Activated CD8-positive, alpha-beta memory T cell treated with anti-CD3 and anti-CD28 coated beads, Interleukin-2, amount 50 U/mL, for 1 hour (primary cell): ENCODE results near the gene ADCK1.
"Not testable (repeated sequence)": the region's sequence is repeated elsewhere in the genome, so short reads cannot be mapped to it uniquely, and the experiment has no call there.

Source experiments
- DNase-seq: peaks from one replicate; pipeline ENCODE4 v3.0.0-alpha.2; 2020; ENCODE audit errors: extremely low read depth

ADCK1 gene

DNA sequence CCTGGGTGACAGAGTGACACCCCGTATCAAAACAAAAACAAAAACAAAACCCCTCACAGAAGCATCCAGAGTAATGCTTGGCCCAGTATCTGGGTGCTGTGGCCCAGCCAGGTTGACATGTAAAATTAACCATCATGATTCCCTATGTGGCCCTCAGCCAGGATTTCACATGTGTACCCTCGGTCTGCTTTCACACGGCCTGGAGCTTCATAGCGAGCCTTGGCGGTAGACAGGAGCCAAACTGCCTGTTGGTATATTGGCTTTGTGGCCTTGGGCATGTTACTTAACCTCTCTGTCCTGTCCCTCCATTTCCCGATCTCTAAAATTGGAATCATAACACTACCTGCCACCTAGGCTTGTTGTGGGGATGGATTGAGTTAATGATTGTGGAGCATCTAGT, 65.5 kb downstream of the ADCK1 start:
- DNase-seq = no peak

DNA sequence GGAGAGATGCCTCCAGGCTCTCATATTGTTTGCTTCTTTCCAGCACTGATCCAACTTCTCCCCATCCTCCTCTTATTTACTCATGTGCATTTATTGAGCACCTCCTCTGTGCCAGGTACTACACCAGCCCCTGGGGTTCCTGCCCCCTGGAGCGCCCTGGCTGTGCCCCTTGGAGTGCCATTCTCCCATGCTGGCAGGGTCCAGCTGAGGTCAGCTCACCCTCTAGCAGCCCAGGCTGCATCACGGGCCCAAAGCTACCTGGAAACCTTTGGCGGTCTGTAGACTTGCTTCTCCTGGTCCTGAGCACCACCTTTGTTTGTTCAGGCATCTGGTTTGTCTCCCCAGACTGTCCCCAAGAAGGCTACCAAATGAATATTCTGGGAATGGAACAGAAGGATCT, 67.0 kb downstream of the ADCK1 start:
- DNase-seq = no peak

DNA sequence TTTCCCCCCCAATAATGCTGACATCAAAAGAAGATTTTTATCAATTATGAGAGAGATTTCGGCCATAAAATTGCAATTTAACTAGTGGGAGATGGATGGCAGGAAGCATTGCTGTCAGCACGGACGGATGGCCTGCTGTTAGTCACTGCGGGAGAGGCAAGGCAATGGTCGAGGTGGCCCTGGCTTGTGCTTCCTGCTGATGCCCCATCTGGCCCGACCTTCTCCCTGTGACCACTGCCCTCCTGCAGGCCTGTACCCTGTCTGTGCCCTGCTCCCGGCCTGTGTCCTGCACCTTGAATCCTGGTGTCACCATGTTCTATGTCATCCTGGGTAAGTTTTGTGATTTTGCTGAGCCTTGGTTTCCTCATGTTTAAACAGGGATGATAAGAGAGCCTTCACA, 67.6 kb downstream of the ADCK1 start:
- DNase-seq = no peak

DNA sequence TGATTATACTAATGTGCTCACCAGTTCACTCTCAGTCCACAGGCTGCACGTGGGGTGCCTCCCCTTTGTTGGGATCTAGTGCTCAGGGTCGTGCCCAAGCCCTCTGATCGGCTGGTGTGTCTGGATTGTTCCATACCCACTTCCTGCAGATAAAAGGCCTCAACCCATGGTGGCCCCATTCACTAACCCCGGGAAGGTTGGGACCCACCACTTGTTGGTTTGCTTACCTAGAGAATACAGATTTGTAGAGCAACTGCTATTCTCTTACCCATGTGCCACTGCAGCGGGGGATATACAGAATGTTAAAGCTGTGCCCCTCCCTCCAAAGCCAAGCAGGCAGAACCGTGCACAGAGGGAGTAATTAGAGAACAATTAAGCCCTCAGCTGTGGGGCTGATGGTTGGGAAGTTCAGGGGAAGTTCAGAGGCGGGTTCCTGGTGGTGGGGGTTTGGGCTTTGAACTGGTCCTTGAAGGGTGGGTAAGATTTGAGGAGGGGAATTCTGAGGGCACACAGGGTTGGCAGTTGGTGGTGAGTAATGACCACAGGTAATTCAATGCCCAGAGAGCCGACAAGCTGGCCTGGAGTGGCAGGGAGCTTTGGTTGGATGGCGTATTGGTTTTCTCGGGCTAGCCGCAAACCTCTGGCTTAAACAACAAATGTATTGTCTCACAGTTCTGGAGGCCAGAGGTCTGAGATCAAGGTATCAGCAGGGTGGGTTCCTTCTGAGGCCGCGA, 68.8 kb downstream of the ADCK1 start:
- DNase-seq = no peak

DNA sequence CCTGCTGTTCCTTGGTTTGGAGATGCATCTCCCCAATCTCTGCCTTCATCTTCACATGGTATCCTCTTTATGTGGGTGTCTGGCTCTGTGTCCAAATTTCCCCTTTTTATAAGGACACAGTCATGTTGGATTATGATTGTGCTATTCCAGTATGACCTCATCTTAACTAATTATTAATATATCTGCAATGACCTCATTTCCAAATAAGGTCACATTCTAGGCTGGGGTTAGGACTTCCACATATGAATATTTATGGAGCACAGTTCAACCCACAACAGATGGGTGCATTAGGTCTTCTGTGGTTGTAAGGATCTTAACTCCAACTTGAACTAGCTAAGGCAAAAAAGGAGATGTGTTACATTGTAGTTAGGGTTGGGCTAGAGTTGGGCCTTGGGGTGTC, 69.4 kb downstream of the ADCK1 start:
- no peak for DNase-seq

DNA sequence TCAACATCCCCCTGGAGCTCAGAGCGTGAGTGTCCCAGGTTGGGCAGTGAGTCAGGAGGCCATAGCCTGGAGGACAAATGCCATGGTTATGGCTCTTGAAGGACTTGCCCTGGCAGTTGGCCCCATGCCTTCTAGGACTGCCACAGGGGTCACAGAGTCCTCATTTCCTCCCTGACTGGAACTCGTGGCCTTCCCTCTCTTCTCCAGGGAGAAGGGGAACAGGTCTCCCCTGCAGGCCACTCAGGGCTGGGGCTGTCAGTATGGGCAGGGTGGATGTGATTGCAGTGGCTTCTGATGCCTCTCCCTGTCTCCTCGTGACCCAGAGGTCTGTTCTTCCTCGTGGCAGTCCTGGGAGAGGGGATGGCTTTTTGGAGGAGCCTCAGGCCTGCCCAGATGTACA, 70.7 kb downstream of the ADCK1 start:
- no peak for DNase-seq

DNA sequence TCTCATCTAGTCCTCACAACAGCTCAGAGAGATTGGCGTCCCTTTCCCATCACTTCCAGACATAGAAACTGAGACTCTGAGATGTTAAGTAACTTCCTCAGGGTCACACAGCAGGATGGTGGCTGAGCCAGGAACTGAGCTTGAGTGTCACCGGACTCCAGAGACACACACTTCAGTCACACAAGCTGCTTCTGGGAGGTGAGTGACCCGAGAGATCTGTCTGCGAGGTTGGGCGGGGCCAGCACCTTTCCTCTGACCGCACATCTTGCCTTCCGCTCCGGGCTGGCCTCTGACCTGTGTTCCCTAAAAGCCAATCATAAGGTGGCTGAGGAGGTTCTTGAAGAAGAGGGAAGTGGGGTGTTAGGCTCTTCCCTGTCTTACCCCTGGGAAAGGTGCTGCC, 72.2 kb downstream of the ADCK1 start:
- DNase-seq = no peak

DNA sequence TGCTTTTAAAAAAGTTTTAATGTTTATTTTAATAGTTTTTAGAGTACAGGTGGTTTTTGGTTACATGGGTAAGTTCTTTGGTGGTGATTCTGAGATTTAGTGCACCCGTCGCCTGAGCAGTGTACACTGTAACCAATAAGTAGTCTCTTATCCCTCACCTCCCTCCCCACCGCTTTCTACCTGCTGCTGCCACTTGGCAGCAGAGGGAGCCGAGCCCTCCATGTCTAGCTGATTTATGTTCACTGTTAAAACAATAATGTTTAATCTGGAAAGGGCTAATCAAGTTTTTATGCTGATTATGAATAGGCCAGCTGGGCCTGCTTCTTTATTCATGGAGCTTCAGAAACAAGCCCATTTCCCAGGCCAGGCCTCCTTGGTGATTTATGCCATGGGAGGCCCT, 73.1 kb downstream of the ADCK1 start:
- DNase-seq = no peak

DNA sequence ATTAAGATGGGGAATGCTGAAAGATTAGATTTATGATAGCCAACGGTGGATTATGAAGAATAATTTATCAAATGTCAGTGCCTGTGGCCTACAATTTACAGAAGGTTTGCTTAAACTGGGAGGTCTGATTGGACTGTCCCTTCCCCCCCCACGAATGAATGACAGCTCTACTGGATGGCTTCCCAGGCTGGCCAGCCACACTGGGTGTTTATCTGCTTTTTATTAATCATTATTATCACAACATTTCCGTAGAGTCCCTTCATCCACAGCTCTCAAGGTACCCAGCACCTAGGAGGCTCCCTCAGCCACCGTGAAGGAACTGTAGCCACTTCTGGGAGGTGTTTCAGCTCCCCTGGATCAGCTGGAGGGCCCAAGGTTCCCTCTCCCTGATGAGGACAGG, 78.9 kb downstream of the ADCK1 start:
- DNase-seq = no peak

DNA sequence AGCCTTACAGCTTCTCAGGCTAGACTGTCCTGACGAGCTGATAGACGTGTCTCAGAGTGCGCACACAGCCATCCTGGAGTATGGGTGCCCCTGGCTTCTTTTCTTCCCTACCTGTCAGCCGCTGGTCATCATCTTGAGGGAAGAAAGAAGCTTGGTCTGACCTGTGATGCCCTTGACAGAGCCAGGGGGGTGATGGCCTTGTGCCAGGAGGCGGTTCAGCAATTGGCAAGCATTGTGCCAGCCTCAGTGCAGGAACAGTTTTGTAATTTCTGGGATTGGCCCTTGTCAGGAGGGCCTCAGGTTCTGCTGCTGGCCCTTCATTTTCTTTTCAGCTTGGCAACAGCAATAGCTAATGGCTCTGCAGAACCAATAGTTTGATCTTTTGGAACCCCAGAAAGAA, 80.1 kb downstream of the ADCK1 start:
- DNase-seq = no peak

DNA sequence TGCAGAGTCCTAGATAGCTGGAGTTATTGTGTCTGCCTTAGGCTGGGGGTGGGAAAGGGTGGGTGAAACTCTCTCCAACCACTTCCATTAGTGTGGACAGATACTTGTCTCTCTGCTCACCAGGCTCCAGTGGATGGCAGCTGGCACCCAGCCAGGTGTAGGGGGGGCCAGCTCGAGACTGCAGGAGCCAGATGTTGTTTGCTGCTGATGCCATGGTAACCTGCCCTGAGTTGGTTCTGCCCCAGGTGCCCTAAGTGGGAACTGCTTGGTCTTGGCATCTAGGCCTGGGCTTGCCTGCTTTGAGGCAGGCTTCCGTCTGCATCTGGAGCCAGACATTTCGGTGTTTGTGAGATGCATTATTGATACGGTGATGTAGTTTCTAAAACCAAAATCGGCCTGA, 82.2 kb downstream of the ADCK1 start:
- no peak for DNase-seq

DNA sequence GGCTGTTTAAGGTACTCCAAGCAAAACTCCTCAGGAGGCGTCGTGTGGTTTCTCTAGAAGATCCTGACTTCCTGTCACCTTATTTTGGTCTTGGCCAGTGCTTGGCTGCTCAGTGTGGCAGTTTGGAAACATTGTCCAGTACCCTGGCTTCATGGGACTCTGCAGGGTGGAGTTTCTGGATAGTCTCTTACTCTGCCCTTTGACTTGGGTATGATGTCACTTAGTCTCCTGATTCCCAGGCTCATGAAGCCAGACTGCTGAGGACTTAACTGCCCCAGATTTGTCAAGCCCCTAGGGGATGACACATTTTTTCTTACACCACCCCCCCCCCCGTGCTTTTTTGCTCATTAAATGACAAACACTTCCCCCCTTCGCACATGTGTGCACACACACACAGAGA, 82.7 kb downstream of the ADCK1 start:
- DNase-seq = no peak

DNA sequence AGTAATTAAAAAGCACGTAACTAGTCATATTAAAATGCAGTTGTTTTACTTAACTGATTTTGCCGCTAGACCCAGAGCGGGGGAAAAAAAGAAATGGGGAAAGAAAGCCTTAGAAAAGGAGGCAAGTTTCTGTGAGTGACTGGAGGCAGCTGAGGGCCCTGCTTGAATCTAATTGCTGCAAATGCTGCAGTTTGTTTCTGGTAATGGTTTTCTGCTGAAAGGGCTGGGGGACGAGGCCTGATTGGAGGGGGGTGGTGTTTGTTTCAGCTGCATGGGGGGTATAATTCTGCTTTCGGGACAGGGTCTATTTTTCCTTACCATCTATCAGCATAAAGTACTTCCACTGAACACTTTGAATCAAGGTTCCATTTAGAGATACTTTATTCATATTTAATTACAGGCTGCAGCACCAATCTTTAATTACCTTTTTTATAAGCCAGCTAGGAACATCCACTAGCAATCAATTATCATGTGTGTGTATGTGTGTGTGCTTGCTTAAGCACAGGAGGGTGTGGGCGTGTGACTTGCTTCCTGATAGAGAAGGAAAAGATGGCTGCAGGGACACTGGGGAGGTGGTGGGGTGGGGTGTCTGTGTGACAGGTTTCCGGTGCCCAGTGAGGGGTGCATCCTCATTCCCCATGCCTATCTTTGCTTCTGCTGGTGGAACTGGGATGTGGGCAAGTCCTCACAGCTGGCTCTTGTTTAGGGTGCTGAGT, 83.4 kb downstream of the ADCK1 start:
- no peak for DNase-seq

DNA sequence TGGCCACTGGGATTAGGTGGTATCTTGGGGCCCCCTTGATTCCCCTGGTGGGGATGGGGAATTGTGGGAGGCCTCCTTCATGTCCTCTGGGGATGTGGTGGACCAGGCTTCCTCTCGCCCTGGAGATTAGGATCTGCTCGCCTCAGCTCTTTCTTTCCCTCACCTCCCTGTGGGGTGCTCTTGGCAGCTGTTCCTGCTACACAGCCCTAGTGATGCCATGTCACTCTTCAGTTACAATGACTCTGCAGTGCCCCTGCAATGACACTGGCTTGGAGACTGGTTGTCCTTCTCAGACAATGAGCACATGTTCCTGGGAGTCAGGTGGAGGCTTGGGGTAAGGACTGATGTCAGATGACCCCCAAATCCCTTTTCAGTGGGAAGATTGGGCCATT, 83.9 kb downstream of the ADCK1 start:
- DNase-seq = no peak

DNA sequence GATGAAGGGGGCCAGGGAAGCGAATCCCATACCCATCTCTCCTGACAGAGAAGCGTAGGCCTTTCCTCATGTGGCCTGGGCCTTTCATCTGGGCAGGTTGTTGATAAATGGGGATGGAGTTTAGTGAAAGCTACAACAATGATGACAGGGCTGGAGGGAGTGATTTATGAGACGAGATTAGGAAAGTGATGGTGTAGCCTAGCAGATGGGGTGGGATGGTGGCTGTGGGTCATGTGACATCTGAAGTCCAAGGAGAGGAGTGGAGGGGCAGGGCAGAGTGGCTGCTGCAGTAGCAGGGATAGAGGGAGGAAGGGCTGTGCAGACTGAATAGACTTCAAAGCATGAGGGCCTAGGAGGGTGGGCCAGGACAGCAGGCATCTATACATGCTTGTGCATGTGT, 85.5 kb downstream of the ADCK1 start:
- DNase-seq = no peak

DNA sequence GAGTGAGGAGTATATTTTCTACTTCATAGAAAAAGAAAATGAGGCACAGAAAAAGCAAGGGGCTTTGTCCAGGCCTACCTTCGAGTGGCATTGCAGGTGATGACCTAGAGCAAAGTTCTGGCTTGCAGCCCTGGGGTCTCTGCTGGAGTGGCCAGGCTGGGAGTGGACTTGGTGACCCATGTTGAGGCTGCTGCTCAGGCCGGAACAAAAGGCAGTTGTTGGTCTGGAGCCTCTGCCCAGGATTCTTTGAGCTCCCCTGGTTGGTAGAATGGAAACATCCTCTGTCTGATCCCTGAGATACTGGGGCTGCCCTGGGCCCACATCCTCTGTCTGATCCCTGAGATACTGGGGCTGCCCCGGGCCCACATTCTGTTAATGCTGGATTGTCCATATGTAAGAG, 86.1 kb downstream of the ADCK1 start:
- DNase-seq = no peak

DNA sequence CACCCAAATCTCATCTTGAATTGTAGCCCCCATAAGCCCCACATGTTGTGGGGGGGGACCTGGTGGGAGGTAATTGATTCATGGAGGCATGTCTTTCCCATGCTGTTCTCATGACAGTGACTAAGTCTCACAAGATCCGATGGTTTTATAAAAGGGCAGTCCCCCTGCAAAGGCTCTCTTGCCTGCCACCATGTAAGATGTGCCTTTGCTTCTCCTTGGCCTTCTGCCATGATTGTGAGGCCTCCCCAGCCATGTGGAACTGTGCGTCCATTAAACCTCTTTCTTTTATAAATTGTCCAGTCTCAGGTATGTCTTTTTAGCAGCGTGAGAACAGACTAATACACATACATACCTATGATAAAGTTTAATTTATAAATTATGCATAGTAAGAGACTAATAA, 89.0 kb downstream of the ADCK1 start:
- DNase-seq = not testable (repeated sequence)

DNA sequence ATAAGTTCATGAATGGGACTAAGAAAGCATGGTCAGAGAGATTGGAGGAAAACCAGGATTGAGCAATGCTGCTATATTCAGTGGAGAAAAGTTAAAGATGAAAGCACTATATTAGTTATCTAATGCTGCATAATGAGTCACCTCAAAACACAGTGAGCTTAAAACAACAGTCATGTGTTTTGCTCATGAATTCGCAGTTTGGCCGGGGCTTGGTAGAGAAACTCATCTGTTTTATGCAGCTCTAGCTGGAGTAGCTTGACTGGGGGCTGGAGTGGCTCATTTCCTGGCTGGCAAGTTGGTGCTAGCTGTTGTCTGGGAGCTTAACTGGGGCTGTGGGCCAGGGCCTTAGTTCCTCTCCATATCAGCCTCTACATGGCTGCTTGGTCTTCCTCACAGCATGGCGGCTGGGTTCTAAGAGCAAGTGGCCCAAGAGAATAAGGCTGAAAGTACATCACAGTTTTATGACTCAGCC, 90.1 kb downstream of the ADCK1 start:
- no peak for DNase-seq

DNA sequence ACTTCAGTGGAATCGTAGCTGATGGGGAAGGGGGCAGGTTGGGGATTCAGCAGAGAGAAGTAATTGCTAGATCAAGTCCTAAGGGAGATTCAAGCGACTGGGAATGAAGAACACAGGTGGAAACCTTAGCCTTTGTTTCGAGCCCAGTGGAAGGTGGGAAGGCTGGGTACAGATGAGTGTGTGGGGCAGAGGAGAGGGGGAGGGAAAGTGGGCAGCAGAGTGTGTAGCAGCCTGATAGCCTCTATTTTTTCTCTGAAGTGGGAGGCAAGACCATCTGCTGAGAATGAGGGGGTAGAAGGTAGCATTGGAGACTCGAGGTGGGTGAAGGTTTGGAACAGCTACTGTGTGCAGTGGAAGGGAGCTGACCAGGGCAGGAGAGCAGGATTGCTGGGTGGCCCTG, 91.0 kb downstream of the ADCK1 start:
- no peak for DNase-seq

DNA sequence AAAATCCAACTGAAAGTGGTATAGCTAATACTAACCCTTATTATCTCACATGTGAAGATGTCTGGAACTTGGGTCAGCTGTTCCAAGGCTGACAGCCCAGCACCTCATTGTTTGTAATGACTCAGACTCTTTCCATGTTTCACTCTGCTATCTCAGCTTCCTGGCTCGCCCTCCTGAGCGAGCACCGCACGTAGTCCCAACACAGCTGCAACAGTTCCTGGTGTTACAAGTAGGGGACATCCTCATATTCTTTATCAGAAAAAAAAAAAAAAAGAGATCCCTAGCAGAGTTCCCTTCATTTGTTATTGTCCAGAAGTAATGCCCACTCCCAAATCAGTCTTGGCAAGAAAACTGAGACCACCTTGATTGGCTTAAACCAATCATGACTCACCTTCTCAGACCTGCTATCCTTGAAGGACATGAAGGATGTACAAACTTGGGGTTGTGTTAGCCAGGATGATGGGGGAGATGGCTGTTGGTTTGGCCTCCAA, 92.5 kb downstream of the ADCK1 start:
- DNase-seq = no peak

DNA sequence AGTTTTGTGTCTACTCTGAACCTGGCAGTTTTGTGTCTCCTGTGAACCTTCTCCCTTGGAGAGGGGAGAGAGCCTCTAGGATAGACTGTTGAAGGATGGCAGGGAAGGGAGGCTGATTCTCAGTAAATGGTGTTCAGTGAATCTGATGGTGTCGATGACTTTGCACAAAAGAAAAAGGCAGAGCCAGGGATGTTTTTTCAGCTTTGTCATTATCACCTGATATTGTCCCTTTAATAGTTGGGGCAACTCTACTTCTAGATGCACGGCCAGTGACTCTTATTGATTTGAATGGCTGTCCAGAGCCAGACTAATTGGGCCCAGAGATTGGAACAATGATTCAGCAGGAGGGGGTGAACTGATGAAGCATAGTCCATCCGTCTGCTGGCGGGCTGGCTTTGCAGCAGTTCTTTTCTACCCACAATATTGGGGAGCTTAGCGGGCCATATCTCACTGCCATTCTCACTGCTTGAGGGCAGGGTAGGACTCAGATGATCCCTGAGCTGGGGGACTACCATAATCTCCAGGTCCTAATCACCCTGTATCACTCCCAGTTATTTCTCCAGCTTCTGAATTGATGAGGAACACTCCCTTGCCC, 93.1 kb downstream of the ADCK1 start:
- no peak for DNase-seq

DNA sequence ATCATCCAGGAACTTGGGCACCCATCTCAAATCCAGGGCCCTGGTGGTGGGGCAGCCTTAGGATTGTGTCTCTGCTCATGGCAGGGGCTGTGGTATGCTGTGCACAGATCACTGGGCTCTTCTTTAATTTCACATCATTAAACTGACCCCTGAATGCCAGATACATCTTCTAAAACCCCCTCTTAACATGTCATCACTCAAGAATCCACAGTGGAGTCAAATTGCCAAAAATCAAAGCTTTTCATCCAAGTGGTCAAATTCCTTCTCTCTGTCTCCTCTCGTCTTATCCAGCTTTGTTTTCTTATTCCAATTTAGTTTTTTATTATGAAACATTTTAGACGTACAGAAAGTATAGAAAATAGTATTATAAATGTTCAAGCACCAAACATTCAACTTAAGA, 97.5 kb downstream of the ADCK1 start:
- DNase-seq = no peak

DNA sequence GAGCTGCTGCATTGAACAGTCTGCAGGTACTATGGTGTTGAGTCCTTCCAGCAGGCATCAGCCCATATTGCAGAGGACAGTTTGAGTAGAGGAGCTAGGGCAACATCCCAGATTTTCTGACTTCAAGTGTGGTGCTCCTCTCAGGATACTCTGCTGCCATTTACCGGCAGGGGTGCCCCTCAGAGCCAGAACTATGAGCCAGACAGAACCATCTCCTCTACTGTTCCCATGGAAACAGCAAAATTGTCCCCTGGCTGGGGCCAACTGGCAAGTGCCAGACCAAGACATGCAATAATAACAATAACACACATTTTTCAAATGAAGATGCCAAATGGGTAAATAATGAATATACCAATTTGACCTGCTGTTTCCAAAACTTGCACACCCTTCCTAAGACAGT, 102.9 kb downstream of the ADCK1 start:
- no peak for DNase-seq
